ENCODE results near the gene TMEM51. TPM values are rescaled to one million over a fixed set of nuclear protein-coding genes. Genes with fewer than 3 reads are reported as not detected.
A peak's percentile ranks its signal among the peaks of the same experiment; 100 is the strongest.

The TMEM51 gene
- total and polyA plus RNA-seq, 2 of the 13 experiments (the other 11 are each of a cell fraction or from before 2014, with no cell fraction given), result 12.2 to 22.3 TPM

- TF ChIP-seq, protein P1, sequence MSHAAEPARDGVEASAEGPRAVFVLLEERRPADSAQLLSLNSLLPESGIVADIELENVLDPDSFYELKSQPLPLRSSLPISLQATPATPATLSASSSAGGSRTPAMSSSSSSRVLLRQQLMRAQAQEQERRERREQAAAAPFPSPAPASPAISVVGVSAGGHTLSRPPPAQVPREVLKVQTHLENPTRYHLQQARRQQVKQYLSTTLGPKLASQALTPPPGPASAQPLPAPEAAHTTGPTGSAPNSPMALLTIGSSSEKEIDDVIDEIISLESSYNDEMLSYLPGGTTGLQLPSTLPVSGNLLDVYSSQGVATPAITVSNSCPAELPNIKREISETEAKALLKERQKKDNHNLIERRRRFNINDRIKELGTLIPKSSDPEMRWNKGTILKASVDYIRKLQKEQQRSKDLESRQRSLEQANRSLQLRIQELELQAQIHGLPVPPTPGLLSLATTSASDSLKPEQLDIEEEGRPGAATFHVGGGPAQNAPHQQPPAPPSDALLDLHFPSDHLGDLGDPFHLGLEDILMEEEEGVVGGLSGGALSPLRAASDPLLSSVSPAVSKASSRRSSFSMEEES (CRISPR knock-in tag; IDR thresholded peaks at IDR 0.05), result peak; percentile 49; the same call in 1 of the 2 replicates
- TF ChIP-seq NFATC3 (CRISPR knock-in tag; IDR thresholded peaks at IDR 0.05), result no peak
- no peak for TF ChIP-seq ZNF205 (CRISPR knock-in tag; IDR thresholded peaks at IDR 0.05)
- no peak for TF ChIP-seq ZNF605 (CRISPR knock-in tag; IDR thresholded peaks at IDR 0.05)
- no peak for TF ChIP-seq NR2F2 (IDR thresholded peaks at IDR 0.05; ENCODE audit: borderline replicate concordance, low read depth)
- TF ChIP-seq KLF12 (CRISPR knock-in tag; IDR thresholded peaks at IDR 0.05; ENCODE audit: borderline replicate concordance), result no peak
- peak; percentile 85 for TF ChIP-seq ZNF44 (CRISPR knock-in tag; IDR thresholded peaks at IDR 0.05)
- peak; percentile 73; the same call in 1 of the 2 replicates for TF ChIP-seq ZFP91 (CRISPR knock-in tag; IDR thresholded peaks at IDR 0.05; ENCODE audit: borderline replicate concordance)
- no peak for TF ChIP-seq ZNF235 (CRISPR knock-in tag; IDR thresholded peaks at IDR 0.05; ENCODE audit: borderline replicate concordance)
- TF ChIP-seq SCMH1 (CRISPR knock-in tag; IDR thresholded peaks at IDR 0.05; ENCODE audit: borderline replicate concordance), result no peak
- no peak for TF ChIP-seq ZNF562 (CRISPR knock-in tag; IDR thresholded peaks at IDR 0.05; ENCODE audit: borderline replicate concordance)
- TF ChIP-seq ZBTB44 (CRISPR knock-in tag; IDR thresholded peaks at IDR 0.05), result no peak
- no peak for TF ChIP-seq ZNF720 (CRISPR knock-in tag; IDR thresholded peaks at IDR 0.05)
- TF ChIP-seq ZNF784 (CRISPR knock-in tag; IDR thresholded peaks at IDR 0.05; ENCODE audit: borderline replicate concordance), result 0 out of 2 replicates have a peak, but pooled peaks have one; percentile 66
- no peak for TF ChIP-seq BCLAF1 (IDR thresholded peaks at IDR 0.05)
- TF ChIP-seq TSC22D2 (CRISPR knock-in tag; IDR thresholded peaks at IDR 0.05; ENCODE audit: borderline replicate concordance), result no peak
- no peak for TF ChIP-seq CC2D1A (CRISPR knock-in tag; IDR thresholded peaks at IDR 0.05)
- TF ChIP-seq SMC3 (IDR thresholded peaks at IDR 0.05; ENCODE audit: low read length), result no peak; the same call in 1 of the 2 replicates
Observed at GRCh38 chr1:15139654-15140350, 13.7 kb upstream of the TMEM51 start (continued).
